HepG2 (cell line): Measurements from ENCODE around the gene DCLK1. TPM values are rescaled to one million over a fixed set of nuclear protein-coding genes. Genes with fewer than 3 reads are reported as not detected.

Source experiments
- ATAC-seq: fragments of 200-7000 bp; cut with Tn5 transposase; 3 replicates; pipeline ENCODE4 v1.9.1; 2020; ENCODE audit warnings: mild to moderate bottlenecking, moderate library complexity
- BruUV-seq: library from RNA; stranded (reverse); fragments of 400-500 nt; replicated peaks from 2 replicates; lab custom pipeline; 2021; lab: Mats Ljungman, UMichigan
- CTCF ChIA-PET: fragments of 300-600 bp; formaldehyde crosslinking; extraction: SDS; loops from one replicate; lab custom pipeline; 2021; ENCODE audit warnings: low total read pairs, inconsistent platforms, low intra/inter-chr PET ratio; lab: Yijun Ruan, JAX
- POLR2A ChIA-PET: fragments of 350-600 bp; sonication (Branson Sonifier 250); formaldehyde crosslinking; loops from one replicate; lab custom pipeline; 2020; ENCODE audit warnings: antibody characterized with exemption, inconsistent platforms; lab: Yijun Ruan, JAX
- DNase-seq: peaks from one replicate; pipeline ENCODE4 v3.0.0-alpha.2; 2015; ENCODE audit warnings: low spot score
- FAIRE-seq: peaks from 3 replicates; lab custom pipeline; 2011; peaks lifted over from hg19 to GRCh38; lab: Jason Lieb, UNC
- H2AFZ ChIP-seq: one replicate; pipeline ENCODE4 v1.6.1; 2011; ENCODE audit warnings: low read length, inconsistent platforms
- H3K27ac ChIP-seq: fragments of 300-600 bp; 3 replicates; pipeline ENCODE4 v1.8.0; 2011; ENCODE audit warnings: mixed run types, mild to moderate bottlenecking, mixed read lengths, low read length, inconsistent platforms; ENCODE audit not compliant: insufficient read depth; ENCODE audit errors: extremely low read length
- H3K27me3 ChIP-seq, 2 experiments: fragments of 200-600 bp in 1 of 2; 2 replicates in 1 of 2; 3 replicates in 1 of 2; pipeline versions ENCODE4 v1.6.0 to v1.8.0; 2011; ENCODE audit warnings: low read length in 2 of 2, mild to moderate bottlenecking in 2 of 2, moderate library complexity in 2 of 2, inconsistent platforms in 1 of 2; ENCODE audit not compliant: insufficient read depth in 2 of 2, control insufficient read depth in 1 of 2
- H3K36me3 ChIP-seq, 2 experiments: fragments of 200-600 bp in 1 of 2; replicated peaks in 1 of 2; 2 replicates in 1 of 2; 3 replicates in 1 of 2; pipeline versions ENCODE4 v1.5.1 to v1.8.0; 2011; ENCODE audit warnings: low read length in 2 of 2, inconsistent platforms in 1 of 2; ENCODE audit not compliant: insufficient read depth in 2 of 2, control insufficient read depth in 1 of 2
- H3K4me1 ChIP-seq: 2 replicates; pipeline ENCODE4 v1.5.1; 2012; ENCODE audit warnings: low read length, inconsistent platforms; ENCODE audit not compliant: insufficient read depth
- H3K4me2 ChIP-seq: 2 replicates; pipeline ENCODE4 v1.6.0; 2011; ENCODE audit warnings: low read depth, low read length, inconsistent platforms
- H3K4me3 ChIP-seq, 3 experiments: fragments of 200-600 bp in 1 of 3; sonication (generic), shearing (Covaris generic) in 1 of 3; replicated peaks in 1 of 3; 2 replicates each; pipeline ENCODE4 v1.5.1; 2011 to 2016; ENCODE audit warnings: low read length in 3 of 3, inconsistent platforms in 2 of 3, low read depth in 2 of 3, mild to moderate bottlenecking in 2 of 3, control low read depth in 1 of 3, mixed read lengths in 1 of 3; ENCODE audit not compliant: insufficient read depth in 1 of 3
- H3K79me2 ChIP-seq: one replicate; pipeline ENCODE4 v1.6.1; 2011; ENCODE audit warnings: low read length, inconsistent platforms; ENCODE audit not compliant: insufficient read depth
- H3K9ac ChIP-seq: 2 replicates; pipeline ENCODE4 v1.6.0; 2011; ENCODE audit warnings: mild to moderate bottlenecking, low read depth, low read length, inconsistent platforms; ENCODE audit not compliant: insufficient read depth
- H3K9me3 ChIP-seq: 2 replicates; pipeline ENCODE4 v1.5.1; 2012; ENCODE audit warnings: mild to moderate bottlenecking, low read length
- H4K20me1 ChIP-seq: 2 replicates; pipeline ENCODE4 v1.6.0; 2011; ENCODE audit warnings: inconsistent platforms, mild to moderate bottlenecking, low read length, moderate library complexity; ENCODE audit not compliant: insufficient read depth
- ASH2L ChIP-seq: fragments of 300-600, 200-600 bp; sonication (generic); IDR thresholded peaks from 2 replicates; pipeline ENCODE4 v1.7.0; 2017; ENCODE audit warnings: low read depth, mild to moderate bottlenecking, moderate library complexity, mixed read lengths, low read length; ENCODE audit not compliant: insufficient read length
- CBX5 ChIP-seq: sonication (generic); formaldehyde crosslinking; IDR thresholded peaks from 2 replicates; pipeline ENCODE4 v1.4.0; 2020; ENCODE audit warnings: missing genetic modification reagents, borderline replicate concordance
- FOXO1 ChIP-seq: sonication (generic); formaldehyde crosslinking; IDR thresholded peaks from 2 replicates; pipeline ENCODE4 v1.4.0; 2020; ENCODE audit warnings: missing genetic modification reagents
- FOXP1 ChIP-seq, 2 experiments: fragments of 450-650 bp in 1 of 2; IDR thresholded peaks; 2 replicates each; pipeline ENCODE4 v1.6.1; 2017 to 2018; ENCODE audit warnings: antibody characterized with exemption in 1 of 2
- GATAD2A ChIP-seq: IDR thresholded peaks from 2 replicates; pipeline ENCODE4 v1.6.1; 2016
- HOXA3 ChIP-seq: sonication (generic); formaldehyde crosslinking; IDR thresholded peaks from 2 replicates; pipeline ENCODE4 v1.5.0; 2020; ENCODE audit warnings: missing genetic modification reagents
- MBD4 ChIP-seq: IDR thresholded peaks from 2 replicates; pipeline ENCODE4 v1.6.1; 2012; ENCODE audit warnings: low read length, inconsistent platforms, borderline replicate concordance
- NKX3-1 ChIP-seq: sonication (generic); formaldehyde crosslinking; IDR thresholded peaks from 2 replicates; pipeline ENCODE4 v1.5.0; 2020; ENCODE audit warnings: missing genetic modification reagents
- PHF20 ChIP-seq: sonication (generic); formaldehyde crosslinking; IDR thresholded peaks from 2 replicates; pipeline ENCODE4 v1.5.0; 2020; ENCODE audit warnings: mild to moderate bottlenecking, missing genetic modification reagents
- SMAD3 ChIP-seq: sonication (generic); formaldehyde crosslinking; IDR thresholded peaks from 2 replicates; pipeline ENCODE4 v1.4.0; 2020; ENCODE audit warnings: missing genetic modification reagents
- ZNF160 ChIP-seq: sonication (generic); formaldehyde crosslinking; IDR thresholded peaks from 2 replicates; pipeline ENCODE4 v1.8.0; 2022; ENCODE audit warnings: mild to moderate bottlenecking, inconsistent platforms, missing genetic modification reagents
- ZNF260 ChIP-seq: sonication (generic); formaldehyde crosslinking; IDR thresholded peaks from 2 replicates; pipeline ENCODE4 v1.4.0; 2020; ENCODE audit warnings: missing genetic modification reagents, low read depth, mild to moderate bottlenecking, borderline replicate concordance
- ZNF678 ChIP-seq: sonication (generic); formaldehyde crosslinking; IDR thresholded peaks from 2 replicates; pipeline ENCODE4 v1.4.0; 2020; ENCODE audit warnings: mild to moderate bottlenecking, missing genetic modification reagents
- ZNF7 ChIP-seq: IDR thresholded peaks from 2 replicates; pipeline ENCODE4 v1.6.1; 2016; ENCODE audit warnings: missing biosample characterization, missing genetic modification reagents
- ZNF724P ChIP-seq: sonication (generic); formaldehyde crosslinking; IDR thresholded peaks from 2 replicates; pipeline ENCODE4 v1.8.0; 2022; ENCODE audit warnings: missing genetic modification reagents, borderline replicate concordance
- ZNF75D ChIP-seq: sonication (generic); formaldehyde crosslinking; IDR thresholded peaks from 2 replicates; pipeline ENCODE4 v1.8.1; 2023; ENCODE audit warnings: missing genetic modification reagents, mild to moderate bottlenecking, borderline replicate concordance
- ZNF879 ChIP-seq: sonication (generic); formaldehyde crosslinking; IDR thresholded peaks from 2 replicates; pipeline ENCODE4 v1.8.1; 2023; ENCODE audit warnings: missing genetic modification reagents
- WGBS: methylation state at CpG from one replicate; pipeline ENCODE4 v1.1.6; 2017; ENCODE audit warnings: low lambda C conversion rate; 5-methylcytosine and 5-hydroxymethylcytosine counted together
- in situ Hi-C: cut with HindIII; loops from 2 replicates; pipeline ENCODE4 v1.10.0; 2017; ENCODE audit warnings: low pct_unique_long_range_greater_than_20kb; ENCODE audit not compliant: extremely low pct_ligation_motif_present
- intact Hi-C: fragments of 100-400 bp; cut with micrococcal nuclease; formaldehyde crosslinking; loops from one replicate; pipeline ENCODE4 v1.10.0; 2022; ENCODE audit not compliant: unreplicated experiment
- polyA plus RNA-seq, 8 experiments: library from polyadenylated mRNA; depleted of rRNA in 3 of 8; stranded (reverse) in 7 of 8; unstranded in 1 of 8; fragments of >200 nt; fragmentation: Illumina TruSeq in 4 of 8; extraction: Trizol in 4 of 8; gene quantifications; 2 replicates each; pipeline versions ENCODE4 v1.2.1 to v1.2.3, GENCODE V29; 2011 to 2016; ENCODE audit warnings: low read depth in 4 of 8, missing spikeins in 1 of 8, mixed read lengths in 1 of 8; ENCODE audit not compliant: insufficient read depth in 1 of 8
- total RNA-seq, 5 experiments: library from RNA; depleted of rRNA; stranded (reverse); fragments of >200 nt; fragmentation: Illumina TruSeq; extraction: Trizol; gene quantifications; 2 replicates each; pipeline ENCODE4 v1.2.3, GENCODE V29; 2016; ENCODE audit warnings: low read depth in 1 of 5
- TF ChIP-seq, protein P1 (sequence below): sonication (generic); formaldehyde crosslinking; IDR thresholded peaks from 2 replicates; pipeline ENCODE4 v1.4.0; 2020; ENCODE audit warnings: missing genetic modification reagents, borderline replicate concordance
- TF ChIP-seq, protein P2 (sequence below): sonication (generic); formaldehyde crosslinking; IDR thresholded peaks from 2 replicates; pipeline ENCODE4 v1.5.1; 2020; ENCODE audit warnings: mild to moderate bottlenecking, missing genetic modification reagents, moderate library complexity

The DCLK1 gene
- total and polyA plus RNA-seq, 2 of the 13 experiments (the other 11 are each of a cell fraction or from before 2014, with no cell fraction given) = not detected

DNA sequence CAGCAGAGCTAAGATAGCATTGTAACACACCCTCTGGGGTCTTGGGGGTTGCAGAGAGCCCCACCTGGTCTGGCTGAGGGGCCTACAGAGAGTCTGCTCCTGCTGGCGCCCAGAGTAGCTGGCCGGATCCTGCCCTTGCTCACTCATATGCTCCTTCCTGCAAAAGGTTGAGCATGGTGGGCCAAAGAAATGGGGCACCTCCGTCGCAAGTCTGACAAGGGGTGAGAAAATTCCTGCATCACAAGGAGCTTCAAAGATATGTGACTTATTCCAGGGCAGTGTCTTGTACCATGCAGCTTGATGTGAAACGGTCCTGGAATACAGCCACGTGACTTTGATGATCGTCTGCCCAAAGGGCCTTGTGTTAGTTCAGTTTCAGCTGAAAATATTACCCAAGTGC is 218.3 kb downstream of the DCLK1 start (continued):
- TF ChIP-seq, protein P1, sequence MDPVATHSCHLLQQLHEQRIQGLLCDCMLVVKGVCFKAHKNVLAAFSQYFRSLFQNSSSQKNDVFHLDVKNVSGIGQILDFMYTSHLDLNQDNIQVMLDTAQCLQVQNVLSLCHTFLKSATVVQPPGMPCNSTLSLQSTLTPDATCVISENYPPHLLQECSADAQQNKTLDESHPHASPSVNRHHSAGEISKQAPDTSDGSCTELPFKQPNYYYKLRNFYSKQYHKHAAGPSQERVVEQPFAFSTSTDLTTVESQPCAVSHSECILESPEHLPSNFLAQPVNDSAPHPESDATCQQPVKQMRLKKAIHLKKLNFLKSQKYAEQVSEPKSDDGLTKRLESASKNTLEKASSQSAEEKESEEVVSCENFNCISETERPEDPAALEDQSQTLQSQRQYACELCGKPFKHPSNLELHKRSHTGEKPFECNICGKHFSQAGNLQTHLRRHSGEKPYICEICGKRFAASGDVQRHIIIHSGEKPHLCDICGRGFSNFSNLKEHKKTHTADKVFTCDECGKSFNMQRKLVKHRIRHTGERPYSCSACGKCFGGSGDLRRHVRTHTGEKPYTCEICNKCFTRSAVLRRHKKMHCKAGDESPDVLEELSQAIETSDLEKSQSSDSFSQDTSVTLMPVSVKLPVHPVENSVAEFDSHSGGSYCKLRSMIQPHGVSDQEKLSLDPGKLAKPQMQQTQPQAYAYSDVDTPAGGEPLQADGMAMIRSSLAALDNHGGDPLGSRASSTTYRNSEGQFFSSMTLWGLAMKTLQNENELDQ (CRISPR knock-in tag) = no peak
- TF ChIP-seq ASH2L (no peak), GATAD2A (no peak), ZNF160 (CRISPR knock-in tag) (no peak)
- TF ChIP-seq, all 625 proteins: peak for 0

DNA sequence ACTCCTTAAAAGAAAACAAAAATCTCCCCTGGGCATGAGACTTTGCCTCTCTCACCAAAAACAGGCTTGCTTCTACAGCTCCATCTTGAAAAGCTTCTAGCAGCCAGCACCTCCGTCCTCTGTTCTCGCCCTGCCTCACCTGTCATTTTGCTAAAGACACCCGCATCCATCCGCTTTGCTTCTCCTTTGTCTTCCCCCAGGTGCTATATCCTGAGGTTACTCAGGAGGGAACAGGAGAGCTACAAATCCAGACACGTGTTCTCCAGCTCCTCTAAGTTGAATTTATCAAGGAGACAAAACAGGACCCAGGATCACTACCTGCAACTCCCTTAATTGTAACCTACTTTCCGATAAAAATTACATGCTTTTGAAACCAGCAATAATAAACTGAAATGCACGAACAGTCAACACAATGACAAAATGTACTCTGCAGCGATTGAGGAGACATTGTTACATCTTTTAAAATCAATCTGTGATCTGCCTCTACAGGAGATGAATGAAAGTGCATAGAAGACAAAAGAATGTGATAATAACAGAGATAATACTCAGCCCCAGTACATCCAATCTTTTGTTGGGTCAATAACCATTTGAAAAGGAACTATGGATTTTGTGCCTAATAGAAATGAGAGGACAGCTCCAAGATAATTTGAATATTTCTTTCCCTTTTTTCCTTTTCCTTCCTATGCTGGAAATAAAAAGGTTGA is 221.2 kb downstream of the DCLK1 start:
- no peak overlapping the region for H3K9ac ChIP-seq
- no peak overlapping the region for H3K27ac ChIP-seq
- no peak for DNase-seq
- no peaks in the 10 kb centered on the region for H3K9me3 ChIP-seq
- no peak overlapping the region for H3K4me3 ChIP-seq
- no peak for FAIRE-seq
- CTCF ChIA-PET = no interaction called here
- POLR2A ChIA-PET = no interaction called here
- no peaks in the 10 kb centered on the region for H3K4me1 ChIP-seq
- no peak for ATAC-seq
- H3K4me2 ChIP-seq = no peak overlapping the region
- no peaks in the 10 kb centered on the region for H3K27me3 ChIP-seq
- no peaks in the 10 kb centered on the region for H4K20me1 ChIP-seq
- WGBS = 16% methylated on average over 8 of the region's 8 CpGs
- no peaks in the 10 kb centered on the region for H3K36me3 ChIP-seq
- in situ Hi-C loops = no loop called here
- intact Hi-C loops = no loop called here
- no TSS peak for BruUV-seq
- no peak overlapping the region for H2AFZ ChIP-seq
- no peaks in the 10 kb centered on the region for H3K79me2 ChIP-seq
- TF ChIP-seq CBX5 (CRISPR knock-in tag) (no peak), NKX3-1 (CRISPR knock-in tag) (no peak), ZNF7 (CRISPR knock-in tag) (no peak), ZNF724P (CRISPR knock-in tag) (no peak), MBD4 (no peak), PHF20 (CRISPR knock-in tag) (no peak), FOXP1 (IDR thresholded peaks at IDR 0.05) (no peak), FOXP1 (CRISPR knock-in tag; IDR thresholded peaks at IDR 0.05) (no peak), ZNF678 (CRISPR knock-in tag) (no peak), ZNF75D (CRISPR knock-in tag) (no peak), FOXO1 (no peak), SMAD3 (CRISPR knock-in tag) (no peak), ZNF879 (CRISPR knock-in tag) (no peak), HOXA3 (CRISPR knock-in tag) (no peak), ZNF260 (no peak)
- TF ChIP-seq, protein P2, sequence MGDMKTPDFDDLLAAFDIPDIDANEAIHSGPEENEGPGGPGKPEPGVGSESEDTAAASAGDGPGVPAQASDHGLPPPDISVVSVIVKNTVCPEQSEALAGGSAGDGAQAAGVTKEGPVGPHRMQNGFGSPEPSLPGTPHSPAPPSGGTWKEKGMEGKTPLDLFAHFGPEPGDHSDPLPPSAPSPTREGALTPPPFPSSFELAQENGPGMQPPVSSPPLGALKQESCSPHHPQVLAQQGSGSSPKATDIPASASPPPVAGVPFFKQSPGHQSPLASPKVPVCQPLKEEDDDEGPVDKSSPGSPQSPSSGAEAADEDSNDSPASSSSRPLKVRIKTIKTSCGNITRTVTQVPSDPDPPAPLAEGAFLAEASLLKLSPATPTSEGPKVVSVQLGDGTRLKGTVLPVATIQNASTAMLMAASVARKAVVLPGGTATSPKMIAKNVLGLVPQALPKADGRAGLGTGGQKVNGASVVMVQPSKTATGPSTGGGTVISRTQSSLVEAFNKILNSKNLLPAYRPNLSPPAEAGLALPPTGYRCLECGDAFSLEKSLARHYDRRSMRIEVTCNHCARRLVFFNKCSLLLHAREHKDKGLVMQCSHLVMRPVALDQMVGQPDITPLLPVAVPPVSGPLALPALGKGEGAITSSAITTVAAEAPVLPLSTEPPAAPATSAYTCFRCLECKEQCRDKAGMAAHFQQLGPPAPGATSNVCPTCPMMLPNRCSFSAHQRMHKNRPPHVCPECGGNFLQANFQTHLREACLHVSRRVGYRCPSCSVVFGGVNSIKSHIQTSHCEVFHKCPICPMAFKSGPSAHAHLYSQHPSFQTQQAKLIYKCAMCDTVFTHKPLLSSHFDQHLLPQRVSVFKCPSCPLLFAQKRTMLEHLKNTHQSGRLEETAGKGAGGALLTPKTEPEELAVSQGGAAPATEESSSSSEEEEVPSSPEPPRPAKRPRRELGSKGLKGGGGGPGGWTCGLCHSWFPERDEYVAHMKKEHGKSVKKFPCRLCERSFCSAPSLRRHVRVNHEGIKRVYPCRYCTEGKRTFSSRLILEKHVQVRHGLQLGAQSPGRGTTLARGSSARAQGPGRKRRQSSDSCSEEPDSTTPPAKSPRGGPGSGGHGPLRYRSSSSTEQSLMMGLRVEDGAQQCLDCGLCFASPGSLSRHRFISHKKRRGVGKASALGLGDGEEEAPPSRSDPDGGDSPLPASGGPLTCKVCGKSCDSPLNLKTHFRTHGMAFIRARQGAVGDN = no peak
